GM18502 (cell line): Measurements from ENCODE around the gene ZNF653.

Experiments
- ATAC-seq: cut with Tn5 transposase; IDR thresholded peaks from one replicate; pipeline ENCODE4 v1.9.1; 2021; ENCODE audit warnings: mild to moderate bottlenecking; ENCODE audit not compliant: unreplicated experiment, poor library complexity

Gene ZNF653

GRCh38 chr19:11519138-11519537 is 13.5 kb upstream of the ZNF653 start:
- ATAC-seq, result no peak

- ATAC-seq, result no peak
Observed at GRCh38 chr19:11513946-11514345, 8.3 kb upstream of the ZNF653 start.

DNA sequence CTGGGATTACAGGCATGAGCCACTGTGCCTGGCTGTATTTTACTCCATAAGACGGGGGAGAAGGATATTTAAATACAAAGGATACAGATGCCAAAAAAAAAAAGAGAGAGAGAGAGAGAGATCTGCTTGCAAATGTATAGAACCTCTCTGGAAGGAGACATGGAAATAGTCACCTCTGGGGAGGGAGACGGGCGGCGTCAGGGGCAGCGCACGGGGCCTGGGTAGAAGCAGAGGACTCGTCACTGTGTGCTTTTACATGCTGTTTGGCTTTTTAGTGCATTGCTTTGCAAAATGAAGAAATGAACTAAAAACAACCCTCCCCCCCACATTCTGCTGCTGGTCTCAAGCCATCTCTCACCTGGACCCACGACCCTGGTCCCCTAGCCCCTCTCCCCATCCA is 4.8 kb upstream of the ZNF653 start:
- ATAC-seq, result no peak

GRCh38 chr19:11507370-11508078 is 1.9 kb upstream of the ZNF653 start:
- ATAC-seq, result no peak

DNA sequence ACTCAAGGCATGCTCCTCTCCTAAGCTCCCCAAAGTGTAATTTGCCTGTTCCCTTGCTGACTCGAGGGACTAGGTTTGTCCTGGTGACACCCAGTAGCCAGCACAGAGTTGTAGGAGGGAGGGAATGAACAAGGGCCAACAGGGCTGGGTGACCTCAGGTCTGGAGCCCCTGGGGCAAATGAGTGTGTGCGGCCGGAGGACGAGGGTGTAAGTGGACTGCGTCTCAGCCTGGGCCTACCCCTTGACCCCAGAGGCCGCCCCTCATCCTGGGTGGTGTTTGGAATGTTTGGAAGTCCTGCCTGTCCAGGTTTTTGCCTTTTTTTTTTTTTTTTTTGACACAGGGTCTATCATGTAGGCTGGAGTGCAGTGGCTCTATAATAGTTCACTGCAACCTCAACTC is 1.3 kb upstream of the ZNF653 start:
- ATAC-seq, result no peak

DNA sequence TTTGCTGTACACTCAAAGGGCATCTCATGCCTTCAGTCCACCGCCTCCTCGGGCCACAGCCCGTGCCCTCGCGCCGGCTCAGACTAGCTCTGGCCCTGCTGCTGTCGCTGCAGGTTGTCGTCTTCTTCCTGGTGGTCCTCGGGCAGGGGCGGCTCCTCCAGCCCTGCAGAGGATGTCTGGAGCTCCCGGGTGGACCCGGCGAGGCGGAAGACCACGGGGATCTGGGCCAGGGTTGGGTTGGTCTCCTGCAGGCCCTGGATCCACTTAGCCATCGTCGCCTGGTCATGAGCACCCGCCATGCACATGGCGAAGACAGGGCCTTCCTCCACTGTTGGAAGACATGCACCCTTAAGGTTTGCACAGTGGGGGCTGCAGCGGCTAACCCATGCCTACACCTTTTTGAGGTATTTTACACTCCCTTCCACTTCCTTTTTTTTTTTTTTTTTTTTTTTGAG is 489 bp upstream of the ZNF653 start:
- ATAC-seq, result peak; percentile 25

DNA sequence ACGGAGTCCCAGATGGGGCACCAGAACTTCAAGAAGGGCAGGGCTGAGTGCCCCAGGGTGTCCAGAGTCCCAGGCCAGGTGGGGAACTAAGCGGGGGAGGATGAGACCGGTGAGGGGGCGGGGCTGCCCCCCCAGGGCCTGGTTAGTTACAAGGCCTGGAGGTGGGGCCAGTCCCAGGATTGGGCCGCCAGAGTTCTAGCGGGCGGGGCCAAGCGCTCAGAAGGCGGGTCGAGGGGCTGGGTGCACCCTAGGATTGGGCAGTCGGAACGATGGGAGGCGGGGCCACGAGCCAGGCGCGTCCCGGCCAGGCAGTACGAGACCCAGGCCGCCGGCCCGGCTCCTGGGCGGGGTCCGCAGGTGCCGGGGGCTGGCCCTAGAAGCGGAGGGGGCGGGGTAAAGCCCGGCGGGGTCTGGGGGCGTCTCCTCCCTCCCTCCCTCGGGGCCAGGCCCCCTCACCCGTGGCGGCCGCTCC is 571 bp downstream of the ZNF653 start:
- ATAC-seq, result peak; percentile 83

DNA sequence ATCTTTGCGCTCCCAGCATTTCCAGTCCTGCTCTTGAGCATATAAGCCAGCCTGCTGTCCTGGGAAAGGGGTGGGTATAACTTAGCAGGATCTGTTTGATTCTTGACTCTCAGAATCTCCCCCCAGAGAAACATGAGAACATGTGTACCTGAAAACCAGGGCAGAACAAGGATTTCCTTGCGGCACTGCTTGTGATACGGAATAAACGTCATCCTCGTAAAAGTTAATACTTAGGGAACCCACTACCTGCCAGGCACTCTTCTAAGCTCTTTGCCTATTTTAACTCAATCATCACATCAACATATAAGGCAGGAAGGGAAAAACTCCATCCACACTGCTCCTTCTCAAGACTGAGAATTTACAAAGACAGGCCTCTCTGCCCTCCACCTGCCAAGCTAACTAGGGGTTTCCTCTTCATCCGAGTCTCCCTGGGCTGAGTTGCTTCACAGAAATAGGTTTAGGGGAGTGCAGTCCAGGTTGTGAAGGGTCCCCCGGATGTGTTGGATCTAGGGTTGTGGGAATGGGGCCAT is 1.1 kb downstream of the ZNF653 start:
- ATAC-seq, result no peak

GRCh38 chr19:11499890-11500420 is 5.7 kb downstream of the ZNF653 start:
- no peak for ATAC-seq

DNA sequence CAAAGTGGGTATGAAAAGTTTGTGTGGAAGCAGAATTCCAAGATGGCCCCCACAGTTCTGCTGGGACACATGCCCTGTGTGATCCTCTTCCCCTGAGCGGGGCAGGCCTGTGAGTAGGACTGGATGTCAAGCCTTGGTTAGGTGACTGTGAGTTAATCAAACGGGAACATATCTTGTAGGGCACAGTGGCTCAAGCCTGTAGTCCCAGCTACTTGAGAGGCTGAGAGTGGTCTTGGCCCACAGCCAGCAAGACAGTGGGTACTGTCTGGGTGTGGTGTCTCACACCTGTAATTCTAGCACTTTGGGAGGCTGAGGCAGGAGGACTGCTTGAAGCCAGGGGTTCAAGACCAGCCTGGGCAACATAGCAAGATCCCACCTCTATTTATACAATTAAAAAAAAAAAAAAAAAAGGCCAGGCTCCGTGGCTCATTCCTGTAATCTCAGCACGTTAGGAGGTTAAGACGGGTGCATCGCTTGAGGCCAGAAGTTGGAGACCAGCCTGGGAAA is 6.4 kb downstream of the ZNF653 start:
- ATAC-seq, result no peak

- ATAC-seq, result no peak
Observed at GRCh38 chr19:11496391-11497163, 9.1 kb downstream of the ZNF653 start.

GRCh38 chr19:11495885-11496284 is 9.8 kb downstream of the ZNF653 start:
- no peak for ATAC-seq

GRCh38 chr19:11495481-11495880 is 10.2 kb downstream of the ZNF653 start:
- no peak for ATAC-seq

GRCh38 chr19:11494634-11495285 is 10.9 kb downstream of the ZNF653 start:
- no peak for ATAC-seq

DNA sequence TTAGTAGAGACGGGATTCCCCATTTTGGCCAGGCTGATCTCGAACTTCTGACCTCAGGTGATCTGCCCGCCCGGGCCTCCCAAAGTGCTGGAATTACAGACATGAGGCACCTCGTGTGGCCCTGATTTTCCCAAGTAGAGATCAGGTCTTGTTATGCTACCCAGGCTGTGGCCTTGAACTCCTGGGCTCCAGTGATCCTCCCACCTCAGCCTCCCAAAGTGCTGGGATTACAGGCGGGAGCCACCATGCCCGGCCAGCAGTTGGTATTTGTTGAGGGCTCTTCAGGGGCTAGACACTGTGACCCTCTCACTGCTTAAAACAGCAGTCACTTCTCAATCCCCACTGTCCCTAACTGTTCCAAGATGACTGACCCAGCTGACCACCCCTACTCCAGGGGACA is 16.3 kb downstream of the ZNF653 start:
- ATAC-seq, result no peak

DNA sequence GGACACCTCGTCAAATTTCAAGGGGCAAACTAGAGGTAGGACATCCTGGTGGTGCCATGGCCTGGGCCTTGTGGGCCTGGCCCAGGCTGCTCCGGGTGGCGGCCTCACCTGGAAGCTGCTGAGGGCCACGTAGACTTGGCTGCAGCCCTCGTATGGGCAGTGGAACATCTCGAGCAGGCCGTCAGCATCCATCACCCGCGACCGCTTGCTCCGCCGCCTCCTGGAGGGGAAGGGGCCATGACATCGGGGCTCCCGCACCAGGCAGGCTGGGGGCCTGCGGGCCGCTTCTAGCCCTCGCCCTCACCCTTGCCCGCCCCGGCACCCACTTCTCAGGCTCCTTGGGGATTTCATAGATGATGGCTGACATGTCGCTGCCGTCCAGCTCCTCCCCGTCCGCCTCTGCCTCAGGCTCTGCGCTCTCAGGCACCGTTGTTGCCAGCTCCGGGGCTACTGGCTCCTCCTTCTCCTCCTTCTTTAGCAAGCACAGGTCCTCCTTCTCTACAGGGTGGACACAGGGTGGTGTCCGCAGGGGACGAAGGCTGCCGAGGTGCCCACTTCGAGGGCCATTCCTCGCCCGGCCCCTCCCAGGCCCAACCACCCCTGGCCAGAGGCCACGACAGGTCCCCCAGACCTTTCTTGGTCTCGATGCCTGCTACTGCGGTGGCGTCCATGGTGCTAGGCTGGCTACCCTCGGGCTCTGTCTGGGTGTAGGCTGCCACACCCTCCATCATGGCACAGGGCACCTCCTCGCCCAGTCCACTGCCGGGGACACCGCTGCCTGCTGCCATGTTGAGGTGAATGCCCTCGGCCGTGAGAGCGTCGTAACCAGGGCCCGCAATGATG is 18.8 kb downstream of the ZNF653 start:
- ATAC-seq, result no peak

DNA sequence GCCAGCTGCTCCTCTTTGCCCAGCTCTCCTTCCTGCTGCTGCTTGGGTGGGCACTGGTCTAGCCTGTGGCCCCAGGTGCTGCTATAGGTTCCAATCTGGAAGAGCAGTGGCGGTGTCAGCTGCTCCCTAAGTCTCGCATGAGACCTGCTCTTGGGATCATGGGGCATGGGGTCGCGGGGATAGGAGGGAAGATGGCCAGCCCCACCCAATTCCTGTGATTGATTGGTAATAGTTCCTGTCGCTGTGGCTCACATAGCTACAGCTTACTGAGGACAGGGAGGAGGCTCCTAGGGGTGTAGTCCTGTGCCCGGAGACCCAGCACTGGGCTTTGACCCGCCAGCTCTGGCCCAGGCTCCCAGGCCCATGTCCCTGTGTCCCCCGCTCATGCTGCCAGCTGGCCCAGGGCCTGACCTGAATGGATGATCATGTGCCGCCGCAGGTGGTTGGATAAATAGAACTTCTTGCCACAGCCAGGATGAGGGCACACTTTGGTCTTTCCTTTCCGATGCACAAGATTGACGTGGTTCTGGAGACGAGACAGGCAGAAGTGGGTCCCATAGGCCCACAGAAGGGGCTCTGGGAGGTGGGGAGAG is 20.3 kb downstream of the ZNF653 start:
- ATAC-seq, result no peak

DNA sequence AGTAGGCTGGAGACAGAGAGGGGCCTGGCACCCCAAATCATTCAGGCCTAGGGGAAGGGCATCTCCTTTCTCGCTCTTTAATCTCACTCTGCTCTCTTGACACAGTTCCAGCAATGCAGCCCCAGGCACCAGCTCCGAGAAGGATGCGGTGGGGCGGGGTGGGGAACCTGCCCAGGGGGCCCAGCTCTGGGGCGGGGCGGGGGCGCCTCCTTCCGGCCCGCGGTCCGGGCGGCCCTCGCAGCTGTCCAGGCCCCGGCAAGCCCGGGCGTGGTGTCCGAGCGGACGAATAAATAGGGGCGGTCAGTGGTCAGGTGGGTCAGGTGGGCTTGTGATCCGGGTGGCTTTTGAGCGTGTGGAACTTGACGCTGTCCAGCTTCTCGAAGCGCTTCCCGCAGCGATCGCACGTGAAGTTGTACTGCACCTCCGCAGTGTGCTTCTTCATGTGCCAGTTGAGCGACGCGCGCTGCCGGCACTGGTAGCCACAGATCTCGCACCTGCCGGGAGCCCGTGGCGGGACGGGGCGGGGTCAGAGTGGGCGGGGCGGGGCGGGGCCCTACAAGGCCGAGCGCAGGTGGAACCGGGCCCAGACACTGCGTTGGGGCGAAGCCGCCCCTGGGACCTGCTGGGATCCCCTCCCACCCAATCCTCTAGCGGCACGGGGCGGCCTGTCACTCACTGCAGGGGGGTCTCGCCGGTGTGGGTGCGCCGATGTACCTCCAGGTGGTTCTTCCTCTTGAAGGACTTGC is 22.1 kb downstream of the ZNF653 start:
- ATAC-seq, result no peak
